HG03439 (cell line): ENCODE data around the gene MGRN1.
A peak's percentile ranks its signal among the peaks of the same experiment; 100 is the strongest.

Experiments
- ATAC-seq: cut with Tn5 transposase; IDR thresholded peaks from one replicate; pipeline ENCODE4 v1.9.1; 2021; ENCODE audit warnings: mild to moderate bottlenecking, moderate library complexity; ENCODE audit not compliant: unreplicated experiment

The MGRN1 gene

DNA sequence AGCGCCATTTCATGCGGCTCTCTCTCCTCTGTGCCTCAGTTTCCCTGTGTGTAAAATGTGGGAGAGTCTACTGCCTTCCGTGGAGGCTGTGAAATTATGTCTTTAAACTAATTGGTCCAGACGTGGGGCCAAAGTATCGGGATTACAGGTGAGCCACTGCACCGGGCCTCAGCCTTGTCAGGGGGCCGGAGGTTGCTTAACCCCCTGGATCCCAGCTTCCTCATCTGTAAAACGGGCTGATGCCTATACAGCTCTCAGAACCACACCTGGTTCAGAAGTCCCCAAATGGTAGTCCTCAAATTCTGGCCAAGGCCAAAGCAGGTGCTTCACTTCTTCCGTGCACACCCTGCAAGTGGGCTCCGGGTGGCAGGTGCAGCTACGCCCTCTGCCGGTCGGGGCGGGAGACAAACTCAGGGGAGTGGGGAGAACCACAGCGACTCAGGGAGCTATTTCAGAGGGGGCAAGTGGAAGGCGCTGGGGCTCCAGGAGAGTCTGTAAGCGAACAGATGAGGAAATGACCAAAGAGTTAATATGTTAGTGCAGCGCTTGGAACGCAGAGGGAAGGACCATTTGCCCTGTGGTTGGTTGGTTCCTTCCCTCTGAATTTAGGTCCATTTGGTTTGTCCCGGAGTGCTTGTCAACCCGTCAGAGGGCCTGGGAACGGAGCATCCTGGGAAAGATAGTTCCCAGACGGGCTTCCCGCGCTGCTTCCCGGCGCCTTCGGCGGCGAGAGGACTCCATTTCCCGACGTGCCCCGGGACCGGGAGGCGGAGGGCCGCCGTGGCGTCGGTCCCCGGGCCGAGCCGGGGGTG is at the start of gene MGRN1:
Gene MGRN1 (plus strand): TSS at position 812 of the 812 bp plus-strand sequence. CDS start 135 bp downstream, outside the sequence.
- peak; percentile 61 for ATAC-seq

DNA sequence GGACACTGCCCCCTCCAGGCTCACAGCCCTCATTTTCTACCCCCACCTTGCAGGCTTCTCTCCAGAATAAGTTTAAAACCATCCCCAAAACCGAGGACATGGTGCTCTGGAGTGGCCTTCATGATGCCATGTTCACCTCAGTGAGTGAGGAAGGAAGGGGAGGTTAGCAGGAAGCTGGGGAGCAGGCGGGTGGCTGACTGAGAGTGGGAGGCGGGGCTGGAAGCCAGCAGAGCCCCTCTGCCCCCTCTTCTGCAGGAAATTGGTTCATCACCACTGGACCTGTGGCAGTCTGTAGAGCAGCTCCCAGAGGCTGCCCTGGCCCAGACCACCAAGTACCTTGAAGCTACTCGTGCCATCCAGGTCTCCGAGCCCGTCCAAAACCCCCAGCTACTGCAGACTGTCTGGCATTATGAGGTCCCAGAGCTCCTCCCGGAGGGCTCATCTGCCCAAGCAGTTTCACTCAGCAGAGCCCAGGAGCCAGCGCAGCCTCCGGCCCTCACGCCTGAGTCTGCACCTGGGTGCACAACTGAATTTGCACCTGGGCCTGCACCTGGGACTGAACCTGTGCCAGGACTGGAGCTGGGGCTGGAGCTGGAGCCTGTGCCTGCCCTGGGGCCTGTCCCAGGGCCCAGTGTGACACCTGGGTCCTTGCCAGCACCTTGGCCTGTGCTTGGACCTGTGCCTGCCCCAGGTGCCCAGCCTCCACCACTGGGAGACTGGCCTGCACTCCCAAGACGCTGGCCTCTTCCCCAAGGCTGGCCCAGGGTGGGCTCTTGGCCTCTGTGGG is 49.5 kb upstream of the MGRN1 start:
- ATAC-seq, result no peak

DNA sequence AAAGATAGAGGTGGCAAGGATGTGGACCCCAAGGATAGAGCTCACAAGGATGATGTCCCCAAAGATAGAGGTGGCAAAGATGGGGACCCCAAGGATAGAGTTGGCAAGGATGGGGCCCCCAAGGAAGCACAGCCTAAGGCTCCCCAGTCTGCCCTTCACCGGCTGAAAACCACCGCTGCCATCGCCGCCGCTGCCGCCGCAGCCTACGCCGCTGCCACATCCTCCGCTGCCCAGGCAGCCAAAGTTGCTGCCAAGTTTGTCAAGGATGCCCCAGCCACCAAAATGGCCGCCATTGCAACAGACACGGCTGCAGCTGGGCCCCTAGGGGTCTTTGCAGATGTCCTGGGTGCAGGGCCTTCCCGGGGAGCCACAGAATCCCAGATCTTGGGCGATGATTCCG is 48.6 kb upstream of the MGRN1 start:
- no peak for ATAC-seq

DNA sequence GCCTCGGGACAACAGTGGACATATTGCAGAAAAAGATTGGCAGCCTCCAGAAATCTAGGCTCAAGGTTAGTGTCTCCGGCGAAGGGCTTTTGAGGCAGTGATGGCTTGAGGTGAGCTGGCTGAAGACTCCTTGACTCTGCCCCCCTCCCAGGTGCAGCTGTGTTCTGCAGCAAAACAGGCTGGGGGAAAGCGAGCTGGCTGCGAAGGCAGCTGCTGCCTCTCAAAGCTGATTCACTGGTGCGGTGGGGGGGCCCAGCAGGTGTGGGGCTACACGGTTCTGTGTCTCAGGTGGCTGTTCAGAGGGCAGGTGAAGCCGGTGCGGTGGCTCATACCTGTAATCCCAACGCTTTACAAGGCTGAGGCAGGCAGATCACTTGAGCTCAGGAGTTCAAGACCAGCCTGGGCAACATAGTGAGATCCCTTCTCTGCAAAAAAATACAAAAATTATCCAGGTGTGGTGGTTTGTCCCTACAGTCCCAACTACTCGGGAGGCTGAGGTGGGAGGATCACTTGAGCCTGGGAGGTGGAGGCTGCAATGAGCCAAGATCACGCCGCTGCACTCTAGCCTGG is 45.6 kb upstream of the MGRN1 start:
- no peak for ATAC-seq

DNA sequence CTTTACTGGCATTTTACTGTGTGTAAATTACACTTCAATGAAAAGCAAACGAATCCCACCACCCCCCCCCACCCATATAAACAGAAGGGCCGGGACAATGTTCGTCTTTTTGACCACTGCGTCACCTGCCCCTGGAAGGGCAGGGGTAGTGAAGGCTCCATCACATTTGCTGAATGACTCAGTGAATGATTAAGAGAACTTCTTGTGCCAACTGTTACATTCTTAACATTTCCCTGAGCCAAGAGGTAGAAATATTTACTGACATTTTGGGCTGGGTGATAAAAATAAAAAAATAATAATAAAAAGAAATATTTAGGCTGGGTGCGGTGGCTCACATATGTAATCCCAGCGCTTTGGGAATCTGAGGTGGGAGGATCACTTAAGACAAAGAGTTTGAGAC is 44.4 kb upstream of the MGRN1 start:
- ATAC-seq, result no peak

DNA sequence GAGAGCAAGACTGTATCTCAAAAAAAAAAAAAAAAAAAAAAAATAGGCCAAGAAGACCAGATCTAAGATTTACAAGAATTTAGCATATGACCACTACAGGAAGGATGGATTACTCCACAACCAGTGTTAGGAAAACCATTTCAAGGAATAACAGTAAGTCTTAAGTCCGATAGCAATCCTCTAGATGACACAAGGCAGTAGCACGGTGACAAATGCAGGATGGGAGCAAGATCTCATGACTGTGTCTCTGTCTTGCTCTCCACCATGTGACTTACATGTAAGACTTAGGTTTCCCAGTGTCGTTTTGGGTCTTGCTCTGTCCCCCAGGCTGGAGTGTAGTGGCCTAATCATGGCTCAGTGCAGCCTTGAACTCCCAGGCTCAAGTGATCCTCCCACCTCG is 40.7 kb upstream of the MGRN1 start:
- no peak for ATAC-seq

DNA sequence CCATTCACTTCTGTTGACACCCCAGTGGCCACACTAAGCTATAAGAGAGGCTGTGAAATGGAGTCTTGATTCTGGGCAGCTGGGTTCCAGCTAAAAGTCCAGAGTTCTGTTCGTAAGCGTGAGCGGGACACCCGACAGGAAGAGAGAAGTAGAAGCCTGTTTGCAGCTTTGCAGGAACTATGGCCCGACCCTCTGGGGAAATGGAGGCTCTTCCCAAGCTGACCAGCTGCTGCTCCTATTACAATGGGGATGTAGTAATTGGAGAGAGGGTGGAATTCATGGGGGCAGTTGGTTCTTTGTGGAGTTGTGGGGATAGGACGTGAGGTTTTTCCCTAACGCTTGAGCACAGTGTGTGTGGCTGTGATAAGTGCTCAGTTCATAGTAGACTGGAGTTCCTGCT is 38.3 kb upstream of the MGRN1 start:
- no peak for ATAC-seq

DNA sequence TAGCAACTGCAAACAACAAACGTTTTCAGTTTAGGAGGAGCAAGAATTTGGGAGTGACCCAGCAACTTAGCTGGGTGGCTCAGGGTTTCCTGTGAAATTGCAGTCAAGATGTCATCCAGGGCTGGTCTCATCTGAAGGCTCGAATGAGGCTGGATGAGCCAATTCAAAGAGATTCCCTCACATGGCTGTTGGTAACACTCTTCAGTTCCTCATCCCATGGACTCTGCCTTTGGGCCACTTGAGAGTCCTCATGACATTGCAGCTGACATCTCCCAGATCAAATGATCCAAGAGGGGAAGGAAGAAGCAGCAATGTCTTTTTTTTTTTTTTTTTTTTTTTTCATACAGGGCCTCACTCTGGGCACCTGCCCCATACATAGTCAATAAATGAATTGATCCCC is 36.2 kb upstream of the MGRN1 start:
- no peak for ATAC-seq

DNA sequence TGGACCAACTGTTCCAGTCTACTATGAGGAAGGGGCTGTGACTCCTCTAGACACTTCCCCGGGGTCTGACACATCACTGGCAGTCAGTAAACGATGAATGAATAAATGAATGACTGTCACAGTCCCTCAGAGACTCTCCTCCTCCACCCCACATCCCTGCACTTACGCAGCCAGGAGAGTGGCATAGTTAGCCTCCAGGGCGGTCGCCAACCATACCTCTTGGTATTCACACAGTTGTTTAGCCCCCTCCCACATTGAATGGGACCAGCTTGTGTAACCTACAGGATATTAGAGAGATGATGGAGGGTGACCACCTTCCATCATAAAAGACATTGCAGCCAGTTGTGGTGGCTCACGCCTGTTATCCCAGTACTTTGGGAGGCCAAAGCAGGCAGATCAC is 35.7 kb upstream of the MGRN1 start:
- no peak for ATAC-seq

DNA sequence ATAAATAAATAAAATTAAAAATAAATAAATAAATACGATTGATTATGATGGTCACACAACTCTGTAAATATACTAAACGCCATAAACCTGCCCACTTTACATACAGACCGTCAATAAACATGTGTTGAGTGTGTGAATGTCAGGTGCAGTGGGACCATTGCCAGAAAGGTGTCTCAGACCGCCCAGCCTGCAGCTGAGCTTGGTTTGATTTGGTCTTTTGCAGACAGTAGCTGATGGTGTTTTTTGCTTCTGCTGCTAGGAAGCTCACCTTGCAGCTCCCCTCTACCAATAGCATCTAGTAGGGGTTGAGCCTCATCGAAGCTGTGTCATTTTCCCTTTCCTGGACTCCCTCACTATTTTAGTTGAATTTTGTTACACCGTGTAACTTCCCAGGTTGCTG is 33.4 kb upstream of the MGRN1 start:
- no peak for ATAC-seq

DNA sequence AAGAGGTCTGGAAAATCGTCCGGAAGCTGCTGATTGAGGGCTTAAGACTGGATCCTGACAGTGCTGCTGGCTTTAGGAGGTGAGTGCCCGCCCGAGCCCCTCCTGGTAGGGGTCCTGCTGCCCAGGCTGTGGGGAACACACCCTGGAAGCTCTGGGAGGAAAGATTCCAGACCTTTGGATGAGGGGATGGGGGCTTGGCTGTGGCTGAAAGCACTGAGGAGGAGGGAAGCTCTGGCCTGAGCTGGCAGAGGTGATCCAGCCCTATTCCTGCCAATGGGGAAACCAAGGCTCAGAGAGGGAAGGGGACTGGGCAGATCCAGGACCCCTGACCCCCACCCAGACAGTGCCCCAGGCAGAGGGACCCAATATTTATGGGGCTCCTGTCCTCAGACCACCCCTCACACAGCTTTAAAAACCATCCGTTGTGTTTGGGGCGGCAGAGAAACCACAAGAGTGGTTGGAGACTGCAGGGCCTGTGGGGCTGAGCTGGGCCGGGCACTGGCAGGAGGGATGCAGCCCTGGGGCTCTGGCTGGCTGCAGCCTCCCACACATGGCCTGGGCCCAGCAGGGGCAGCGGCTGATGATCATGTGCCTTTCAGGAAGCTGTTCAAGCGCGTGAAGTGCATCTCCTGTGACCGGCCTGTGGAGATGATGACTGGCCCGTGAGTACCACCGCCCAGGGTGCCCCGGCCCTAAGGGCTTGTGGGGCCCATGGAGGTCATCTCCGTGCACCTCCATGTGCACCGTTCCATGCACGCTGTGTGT is 32.7 kb upstream of the MGRN1 start:
- ATAC-seq, result no peak

DNA sequence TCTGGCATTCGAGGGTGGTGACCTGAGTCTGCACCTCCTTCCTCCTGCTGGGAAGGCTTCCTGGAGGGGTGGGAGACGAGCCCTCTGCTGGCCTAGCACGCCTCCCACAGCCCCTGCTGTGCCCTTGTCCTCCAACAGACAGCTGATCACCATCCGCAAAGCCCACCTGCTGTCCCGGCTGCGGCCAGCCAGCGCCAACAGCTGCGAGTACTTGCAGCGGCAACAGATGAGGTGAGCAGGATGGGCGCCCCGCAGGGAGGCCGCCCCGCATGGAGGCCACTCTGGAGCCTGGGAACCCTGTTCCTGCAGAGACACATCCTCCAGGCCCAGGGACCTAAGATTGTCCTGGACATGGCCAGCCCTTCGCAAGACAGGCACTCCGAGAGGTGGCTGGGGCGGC is 31.5 kb upstream of the MGRN1 start:
- ATAC-seq, result no peak

DNA sequence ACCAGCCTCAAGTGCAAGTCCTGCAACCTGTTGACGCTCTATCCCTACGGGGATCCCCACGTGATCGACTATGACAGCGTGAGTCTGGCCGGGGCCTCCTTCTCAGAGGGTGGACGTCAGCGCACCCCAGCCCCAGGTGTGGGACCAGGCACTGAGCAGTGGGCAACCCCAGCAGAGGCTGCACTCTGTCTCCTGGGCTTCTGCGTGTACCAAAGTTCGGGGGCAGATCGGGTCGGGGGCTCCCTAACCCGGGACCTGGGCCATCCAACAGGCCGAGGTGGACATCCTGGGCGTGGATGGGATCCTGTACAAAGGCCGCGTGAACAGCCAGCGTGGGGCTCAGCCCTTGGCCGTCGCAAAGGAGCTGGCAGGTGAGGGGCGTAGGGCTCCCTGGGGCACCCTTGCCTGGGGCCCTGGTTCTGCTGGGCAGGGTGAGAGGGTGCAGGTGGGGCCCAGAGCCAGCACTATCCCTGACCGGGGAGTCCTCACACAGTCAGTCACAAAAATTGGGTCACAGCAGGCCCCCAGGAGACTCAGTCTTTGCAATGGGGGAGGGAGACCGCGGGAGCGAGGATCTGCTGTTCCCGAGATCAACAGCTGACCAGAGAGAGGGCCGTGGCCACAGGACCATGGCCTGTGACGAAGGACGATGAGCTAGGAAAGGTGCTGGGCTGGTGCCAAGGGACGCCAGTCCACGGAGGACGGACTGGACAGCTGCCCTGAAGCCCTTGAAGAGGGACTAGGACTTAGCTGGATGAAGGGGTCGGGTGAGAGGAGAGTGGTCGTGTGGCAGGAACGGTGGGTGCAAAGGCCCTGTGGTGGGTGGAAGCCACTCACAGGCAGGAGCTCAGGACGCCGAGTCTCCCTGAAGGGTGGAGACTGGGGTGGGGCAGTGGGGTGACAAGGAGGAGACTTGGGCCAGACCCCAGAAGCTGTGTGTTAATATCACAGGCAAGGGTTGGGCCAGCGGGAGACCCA is 29.9 kb upstream of the MGRN1 start:
- no peak for ATAC-seq

DNA sequence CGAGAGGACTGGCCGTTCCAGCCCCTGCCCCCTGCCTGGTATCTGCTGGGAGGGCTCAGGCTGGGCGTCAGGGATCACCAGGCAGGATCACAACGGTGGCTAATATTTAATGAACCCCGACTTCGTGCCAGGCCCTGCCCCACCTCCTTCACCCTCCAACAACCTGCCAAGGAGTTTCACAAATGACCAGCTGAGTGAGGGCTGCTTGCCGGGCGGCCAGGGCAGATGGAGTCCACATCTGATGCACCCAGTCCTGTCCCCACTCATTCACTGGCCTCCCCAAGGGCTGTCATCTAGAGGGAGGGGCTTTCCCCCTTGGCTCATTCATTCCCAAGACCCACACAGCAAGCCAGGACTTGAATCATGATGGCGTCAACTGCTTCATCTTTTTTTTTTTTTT is 27.5 kb upstream of the MGRN1 start:
- ATAC-seq, result no peak

DNA sequence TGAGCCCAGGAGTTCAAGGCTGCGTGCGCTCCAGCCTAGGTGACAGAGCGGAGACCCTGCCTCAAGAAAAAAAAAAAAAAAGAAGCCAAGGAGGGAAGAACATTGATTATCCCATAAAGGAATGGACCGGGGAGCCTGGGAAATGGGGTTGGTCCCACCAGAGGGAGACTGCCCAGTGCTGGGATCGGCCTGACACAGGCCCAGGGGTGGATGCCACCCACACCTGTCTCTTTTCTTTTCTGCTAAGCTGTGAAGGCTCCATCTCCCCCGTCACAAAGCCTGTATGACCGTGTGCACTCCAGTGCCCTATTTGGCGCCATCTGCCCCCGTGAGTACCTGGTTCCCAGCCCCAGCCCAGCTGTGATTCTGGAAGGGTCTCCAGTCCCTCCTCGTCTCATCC is 25.6 kb upstream of the MGRN1 start:
- no peak for ATAC-seq

DNA sequence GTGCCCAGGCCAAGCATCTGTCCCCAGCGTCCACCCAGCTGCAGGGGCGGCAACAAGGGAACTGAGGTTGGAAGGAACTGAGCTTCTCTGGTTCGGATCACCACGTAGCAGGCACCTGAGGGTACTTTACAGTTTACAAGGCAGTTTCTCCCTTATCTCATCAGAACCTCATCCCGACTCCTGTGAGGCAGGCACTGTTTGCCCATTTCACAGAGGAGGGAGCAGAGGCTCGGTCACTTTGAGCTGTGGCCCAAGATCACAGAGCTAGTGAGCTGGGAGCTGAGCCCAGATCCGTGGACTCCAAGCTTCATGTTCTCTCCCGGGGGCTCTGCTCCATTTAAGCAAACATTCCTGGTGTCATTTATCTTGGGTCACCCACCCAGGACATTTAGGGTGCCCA is 25.1 kb upstream of the MGRN1 start:
- ATAC-seq, result no peak

DNA sequence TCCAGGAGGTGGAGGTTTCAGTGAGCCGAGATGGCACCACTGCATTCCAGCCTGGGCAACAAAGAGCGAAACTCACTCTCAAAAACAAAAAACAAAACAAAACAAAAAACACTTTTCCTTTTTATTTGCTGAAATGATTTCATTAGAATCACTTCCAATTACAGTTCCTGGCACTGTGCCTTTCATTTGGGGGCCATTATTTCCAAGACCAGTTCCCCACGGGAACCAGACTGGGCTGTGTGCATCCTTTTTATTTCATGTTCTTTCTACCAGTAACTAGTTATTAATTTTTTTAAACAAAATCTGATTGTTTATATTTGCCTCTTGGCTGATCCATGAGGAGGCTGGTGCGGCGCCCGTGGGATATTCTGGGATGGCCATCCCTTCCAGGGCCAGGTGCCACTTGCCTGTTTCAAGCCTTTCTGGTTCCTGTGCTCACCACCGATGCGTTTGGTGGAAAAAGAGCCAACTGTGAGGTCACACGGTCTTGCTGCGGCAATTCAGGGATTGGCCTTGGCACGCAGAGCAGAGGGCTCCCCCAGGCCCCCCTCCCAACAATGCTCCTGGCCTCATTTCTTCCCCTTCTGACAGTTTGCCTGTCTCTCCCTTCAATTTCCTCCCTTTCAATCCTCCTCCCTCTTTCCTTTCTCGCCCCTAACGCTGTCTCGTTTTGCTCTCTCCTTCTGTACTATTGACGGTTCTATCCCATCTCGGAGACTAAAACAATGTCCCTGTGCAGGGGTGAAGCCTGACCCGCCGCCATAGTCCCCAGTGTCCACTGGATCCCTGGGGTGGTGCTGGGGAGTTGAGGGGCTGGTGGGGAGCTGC is 23.4 kb upstream of the MGRN1 start:
- no peak for ATAC-seq

DNA sequence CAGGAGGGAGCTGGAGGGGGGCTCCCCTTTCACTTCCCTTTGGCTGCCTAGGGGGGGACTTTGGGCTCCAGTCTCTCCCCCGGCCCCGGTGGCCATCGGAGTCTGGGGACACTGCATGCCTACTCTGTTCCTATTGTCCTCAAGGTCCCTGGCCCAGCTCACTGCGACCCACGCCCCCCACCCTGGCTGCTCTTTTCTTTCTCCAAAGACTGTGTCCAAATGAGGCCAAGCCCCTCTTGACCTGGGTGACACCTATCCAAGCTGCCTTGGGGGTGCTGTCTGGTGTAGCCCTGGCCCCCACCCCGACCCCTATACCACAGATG is 22.8 kb upstream of the MGRN1 start:
- ATAC-seq, result no peak

DNA sequence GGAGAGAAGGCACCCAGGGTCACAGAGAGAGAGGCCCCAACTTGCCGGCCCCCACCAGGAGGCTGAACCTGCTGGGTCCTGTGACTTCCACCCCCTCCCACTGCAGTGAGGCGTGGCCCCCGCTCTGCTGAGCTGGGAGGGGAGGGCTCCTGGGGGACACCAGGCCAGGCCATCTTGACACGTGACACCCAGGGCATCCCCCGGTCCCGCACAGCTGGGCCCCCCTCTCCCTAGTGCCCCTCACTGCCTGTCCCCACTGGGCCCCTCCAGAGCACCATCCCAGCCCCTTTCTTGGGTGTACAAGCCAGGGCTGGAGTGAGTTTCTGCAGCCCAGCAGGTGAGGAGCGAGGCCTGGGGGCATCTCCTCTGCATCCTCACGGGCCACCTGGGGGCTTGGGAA is 22.3 kb upstream of the MGRN1 start:
- ATAC-seq, result no peak
